K562 (cell line): ENCODE data around the gene CACNA1I. TPM values are rescaled to one million over a fixed set of nuclear protein-coding genes. Genes with fewer than 3 reads are reported as not detected.

Source experiments
- ATAC-seq: fragments of 200-7000 bp; cut with Tn5 transposase; 3 replicates; pipeline ENCODE4 v1.9.1; 2020; ENCODE audit warnings: moderate library complexity
- BruUV-seq: library from RNA; stranded (reverse); fragments of 400-500 nt; replicated peaks from 2 replicates; lab custom pipeline; 2021; lab: Mats Ljungman, UMichigan
- CTCF ChIA-PET: fragments of 300-600 bp; formaldehyde crosslinking; extraction: SDS; loops from one replicate; lab custom pipeline; 2021; ENCODE audit warnings: low intra/inter-chr PET ratio; lab: Yijun Ruan, JAX
- POLR2A ChIA-PET: fragments of 300-600, 350-650 bp; sonication (Branson Sonifier 250); formaldehyde crosslinking; extraction: SDS; loops from one replicate; lab custom pipeline; 2021; ENCODE audit warnings: antibody characterized with exemption, inconsistent platforms; lab: Yijun Ruan, JAX
- DNase-seq, 4 experiments: peaks; one replicate each; pipeline versions ENCODE4 v3.0.0 to v3.0.0-alpha.2; 2011 to 2018; ENCODE audit warnings: low spot score in 3 of 4, mixed read lengths in 3 of 4; ENCODE audit errors: extremely low read depth in 1 of 4
- FAIRE-seq: peaks from 2 replicates; lab custom pipeline; 2011; peaks lifted over from hg19 to GRCh38; lab: Jason Lieb, UNC
- H2AFZ ChIP-seq: 2 replicates; pipeline ENCODE4 v1.6.0; 2011; ENCODE audit warnings: low read depth, low read length, control low read depth, inconsistent platforms
- H3K27ac ChIP-seq: fragments of 200-600 bp; 3 replicates; pipeline ENCODE4 v1.8.0; 2011; ENCODE audit warnings: low read depth, mild to moderate bottlenecking, control low read depth, inconsistent platforms, low read length, moderate library complexity, mixed read lengths; ENCODE audit errors: extremely low read depth
- H3K27me3 ChIP-seq, 2 experiments: fragments of 300-600 bp in 1 of 2; 2 replicates in 1 of 2; 3 replicates in 1 of 2; pipeline versions ENCODE4 v1.6.0 to v1.8.0; 2011; ENCODE audit warnings: inconsistent platforms in 2 of 2, low read length in 2 of 2, mild to moderate bottlenecking in 1 of 2, mixed read lengths in 1 of 2, moderate library complexity in 1 of 2; ENCODE audit not compliant: control insufficient read depth in 2 of 2, insufficient read depth in 2 of 2
- H3K36me3 ChIP-seq: fragments of 300-600 bp; 3 replicates; pipeline ENCODE4 v1.8.0; 2011; ENCODE audit warnings: mild to moderate bottlenecking, low read length, inconsistent platforms; ENCODE audit not compliant: control insufficient read depth, insufficient read depth
- H3K4me1 ChIP-seq, 2 experiments: fragments of 200-600 bp in 1 of 2; replicated peaks in 1 of 2; 2 replicates in 1 of 2; 3 replicates in 1 of 2; pipeline versions ENCODE4 v1.5.1 to v1.8.0; 2011; ENCODE audit warnings: inconsistent platforms in 2 of 2, low read length in 2 of 2, mild to moderate bottlenecking in 1 of 2, mixed read lengths in 1 of 2, moderate library complexity in 1 of 2; ENCODE audit not compliant: control insufficient read depth in 2 of 2, insufficient read depth in 2 of 2
- H3K4me2 ChIP-seq: 2 replicates; pipeline ENCODE4 v1.6.1; 2011; ENCODE audit warnings: low read length, control low read depth, inconsistent platforms, mixed read lengths; ENCODE audit not compliant: insufficient read depth
- H3K4me3 ChIP-seq: fragments of 200-600 bp; sonication (generic), shearing (Covaris generic); 2 replicates; pipeline ENCODE4 v1.5.1; 2016; ENCODE audit warnings: control low read depth, inconsistent platforms
- H3K79me2 ChIP-seq: fragments of 200-600 bp; 3 replicates; pipeline ENCODE4 v1.8.0; 2011; ENCODE audit warnings: low read length, inconsistent platforms; ENCODE audit not compliant: control insufficient read depth, insufficient read depth
- H3K9ac ChIP-seq, 2 experiments: 2 replicates each; pipeline versions ENCODE4 v1.6.0 to v1.6.1; 2011; ENCODE audit warnings: low read depth in 2 of 2, low read length in 2 of 2, control low read depth in 1 of 2, inconsistent platforms in 1 of 2, mild to moderate bottlenecking in 1 of 2, mixed read lengths in 1 of 2; ENCODE audit not compliant: insufficient read depth in 1 of 2
- H3K9me1 ChIP-seq: one replicate; pipeline ENCODE4 v1.6.0; 2011; ENCODE audit warnings: inconsistent platforms, mild to moderate bottlenecking, low read length, moderate library complexity; ENCODE audit not compliant: control insufficient read depth, insufficient read depth
- H3K9me3 ChIP-seq: replicated peaks from 2 replicates; pipeline ENCODE4 v1.5.1; 2011; ENCODE audit warnings: low read depth, low read length, inconsistent platforms; ENCODE audit not compliant: control insufficient read depth, insufficient read depth
- H4K20me1 ChIP-seq: replicated peaks from 2 replicates; pipeline ENCODE4 v1.6.1; 2011; ENCODE audit warnings: low read length, inconsistent platforms, mixed read lengths; ENCODE audit not compliant: control insufficient read depth, insufficient read depth
- HMG20A ChIP-seq: fragments of 450-650 bp; formaldehyde crosslinking; conservative IDR thresholded peaks from 2 replicates; pipeline ENCODE4 v1.4.0; 2020; ENCODE audit warnings: mild to moderate bottlenecking, mixed read lengths
- RFX1 ChIP-seq: fragments of 450-650 bp; IDR thresholded peaks from 2 replicates; pipeline ENCODE4 v1.6.1; 2016; ENCODE audit warnings: mild to moderate bottlenecking, moderate library complexity
- ZEB2 ChIP-seq: fragments of 450-650 bp; IDR thresholded peaks from 2 replicates; pipeline ENCODE4 v1.6.1; 2016
- ZNF512 ChIP-seq: IDR thresholded peaks from 2 replicates; pipeline ENCODE4 v1.6.1; 2016; ENCODE audit warnings: missing genetic modification characterization, missing compliant biosample characterization
- WGBS: fragments of 100-300 bp; shearing (Covaris generic); methylation state at CpG from one replicate; pipeline ENCODE4 v1.1.6; 2016; ENCODE audit warnings: low coverage, mixed read lengths; ENCODE audit not compliant: insufficient coverage; ENCODE audit errors: missing lambda C conversion rate; 5-methylcytosine and 5-hydroxymethylcytosine counted together
- in situ Hi-C: fragments of 300-500 bp; cut with MboI; formaldehyde crosslinking; loops from 4 replicates; pipeline ENCODE4 v1.15.0; 2018; ENCODE audit warnings: inconsistent platforms, mixed read lengths
- intact Hi-C: fragments of 100-400 bp; cut with micrococcal nuclease; formaldehyde crosslinking; loops from 2 replicates; pipeline ENCODE4 v1.14.2; 2022
- polyA plus RNA-seq, 8 experiments: library from polyadenylated mRNA; depleted of rRNA in 4 of 8; stranded (reverse) in 5 of 8; unstranded in 3 of 8; fragments of >200 nt; fragmentation: Nextera tagmentation in 2 of 8; fragmentation: Illumina TruSeq in 1 of 8; extraction: Ambion mirVana in 2 of 8; extraction: Trizol in 1 of 8; gene quantifications; 2 replicates each; pipeline versions ENCODE4 v1.2.1 to v1.2.3, GENCODE V29; 2011 to 2014; ENCODE audit warnings: inconsistent platforms in 1 of 8, missing spikeins in 1 of 8
- total RNA-seq, 7 experiments: library from RNA; depleted of rRNA in 6 of 7; stranded (reverse); fragments of >200 nt in 6 of 7; fragmentation: Illumina TruSeq in 2 of 7; extraction: Trizol in 2 of 7; gene quantifications; 2 replicates each; pipeline versions ENCODE4 v1.2.1 to v1.2.3, GENCODE V29; 2011 to 2021; ENCODE audit warnings: low replicate concordance in 1 of 7
- TF ChIP-seq, protein P1 (sequence below): fragments of 250-450 bp; sonication (Bioruptor Pico); IDR thresholded peaks from 2 replicates; pipeline ENCODE4 v1.5.0; 2021; ENCODE audit warnings: mild to moderate bottlenecking, moderate library complexity
- TF ChIP-seq, protein P2 (sequence below): fragments of 450-650 bp; IDR thresholded peaks from 2 replicates; pipeline ENCODE4 v1.6.1; 2016; ENCODE audit warnings: missing biosample characterization, missing genetic modification characterization

Gene CACNA1I
- total and polyA plus RNA-seq, 9 of the 15 experiments (the other 6 are each of a cell fraction or from before 2014, with no cell fraction given): 0.01 to 0.79 (median 0.32) TPM; not detected in 1

DNA sequence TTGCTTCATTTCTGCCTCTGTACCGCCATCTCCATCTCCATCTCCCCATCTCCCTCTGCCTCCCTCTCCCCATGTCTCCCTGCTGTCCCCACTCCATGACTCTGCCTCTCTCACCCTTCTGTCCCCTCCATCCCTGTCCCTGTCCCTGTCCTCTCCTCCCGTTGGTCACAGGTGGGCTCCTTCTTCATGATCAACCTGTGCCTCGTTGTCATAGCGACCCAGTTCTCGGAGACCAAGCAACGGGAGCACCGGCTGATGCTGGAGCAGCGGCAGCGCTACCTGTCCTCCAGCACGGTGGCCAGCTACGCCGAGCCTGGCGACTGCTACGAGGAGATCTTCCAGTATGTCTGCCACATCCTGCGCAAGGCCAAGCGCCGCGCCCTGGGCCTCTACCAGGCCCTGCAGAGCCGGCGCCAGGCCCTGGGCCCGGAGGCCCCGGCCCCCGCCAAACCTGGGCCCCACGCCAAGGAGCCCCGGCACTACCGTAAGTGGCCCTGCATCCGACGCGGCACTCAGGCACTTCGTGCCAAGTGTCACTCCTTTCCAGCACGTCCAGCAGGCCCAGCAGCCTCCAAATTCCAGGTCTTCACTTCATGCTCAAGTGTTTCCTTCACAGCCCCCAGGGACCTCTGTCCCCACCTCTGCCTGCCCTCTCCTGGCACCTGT is 76.0 kb downstream of the CACNA1I start:
- H3K4me3 ChIP-seq: no peak overlapping the region
- no peak for FAIRE-seq
- TF ChIP-seq RFX1 (peak; percentile 63), HMG20A (CRISPR knock-in tag) (no peak), ZNF512 (no peak), ZEB2 (no peak)
- TF ChIP-seq, protein P1, sequence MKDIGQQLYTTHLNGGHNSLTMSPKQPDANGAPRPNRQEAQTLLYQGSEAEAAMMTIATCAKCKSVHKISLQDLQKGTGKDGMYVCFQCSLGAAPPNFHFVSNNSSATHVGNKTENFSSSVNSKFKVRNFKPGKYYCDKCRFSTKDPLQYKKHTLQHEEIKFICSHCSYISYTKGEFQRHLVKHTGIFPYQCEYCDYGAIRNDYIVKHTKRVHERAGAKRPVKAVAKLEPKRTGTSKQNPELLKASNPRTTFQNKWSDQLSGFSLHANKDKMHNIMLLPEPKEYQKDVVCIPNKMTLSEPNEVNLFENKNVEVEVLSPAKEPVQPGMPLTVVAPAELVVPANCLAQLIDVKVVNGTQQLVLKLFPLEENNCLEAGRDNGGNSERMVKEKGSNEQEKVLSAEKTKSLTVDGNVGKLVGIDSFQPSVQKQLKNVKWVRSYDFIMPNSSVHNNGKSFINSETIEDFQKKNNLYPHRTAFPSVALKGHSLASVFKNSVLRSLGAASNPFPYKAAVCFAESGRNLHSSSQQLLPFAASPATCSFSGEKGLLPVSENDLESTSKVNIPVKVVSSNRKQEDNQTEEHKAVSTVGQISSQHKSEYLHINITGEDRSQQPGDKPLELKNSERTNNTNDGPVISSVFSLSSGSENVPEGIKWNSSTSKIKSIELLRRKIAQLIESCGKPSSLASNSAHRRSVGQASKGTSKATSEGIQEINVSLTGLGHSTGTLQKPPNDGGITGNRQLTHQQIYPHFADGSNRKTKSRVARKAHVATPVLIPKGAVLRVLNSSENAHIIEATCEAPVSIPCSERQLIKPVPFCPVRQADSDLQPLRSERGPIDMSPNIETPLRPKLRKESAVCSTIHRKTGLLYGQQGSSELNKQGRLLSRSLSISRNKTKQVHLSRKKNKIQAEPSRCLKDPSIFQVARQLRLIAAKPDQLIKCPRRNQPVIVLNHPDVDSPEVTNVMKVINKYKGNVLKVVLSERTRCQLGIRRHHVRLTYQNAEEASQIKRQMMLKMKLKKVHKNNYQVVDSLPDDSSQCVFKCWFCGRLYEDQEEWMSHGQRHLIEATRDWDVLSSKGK (CRISPR knock-in tag): no peak
- TF ChIP-seq, protein P2, sequence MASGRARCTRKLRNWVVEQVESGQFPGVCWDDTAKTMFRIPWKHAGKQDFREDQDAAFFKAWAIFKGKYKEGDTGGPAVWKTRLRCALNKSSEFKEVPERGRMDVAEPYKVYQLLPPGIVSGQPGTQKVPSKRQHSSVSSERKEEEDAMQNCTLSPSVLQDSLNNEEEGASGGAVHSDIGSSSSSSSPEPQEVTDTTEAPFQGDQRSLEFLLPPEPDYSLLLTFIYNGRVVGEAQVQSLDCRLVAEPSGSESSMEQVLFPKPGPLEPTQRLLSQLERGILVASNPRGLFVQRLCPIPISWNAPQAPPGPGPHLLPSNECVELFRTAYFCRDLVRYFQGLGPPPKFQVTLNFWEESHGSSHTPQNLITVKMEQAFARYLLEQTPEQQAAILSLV (tag): no peak
- no peak for ATAC-seq
- 65% methylated on average over 12 of the region's 31 CpGs for WGBS
- H3K36me3 ChIP-seq: no peaks in the 10 kb centered on the region
- ChIA-PET CTCF (no interaction called here), POLR2A (interaction anchor here (1.0 kb wide), 1 partner anchor 8 kb away, joined by 5 read pairs; no protein-coding TSS in a partner anchor)
- no peaks in the 10 kb centered on the region for H3K27me3 ChIP-seq
- H3K4me1 ChIP-seq: peaks cover 0 to 22% of the 10 kb centered on the region in 2 experiments; a peak in 2 of 5 replicates
- in situ Hi-C loops (no loop called here), intact Hi-C loops (no loop called here)
- H4K20me1 ChIP-seq: no peaks in the 10 kb centered on the region
- H3K79me2 ChIP-seq: no peaks in the 10 kb centered on the region
- no peak for DNase-seq
- H3K27ac ChIP-seq: no peak overlapping the region
- H2AFZ ChIP-seq: no peak overlapping the region
- no peak overlapping the region for H3K4me2 ChIP-seq
- H3K9ac ChIP-seq: no peak overlapping the region
- no TSS peak for BruUV-seq
- H3K9me3 ChIP-seq: no peaks in the 10 kb centered on the region
- no peaks in the 10 kb centered on the region for H3K9me1 ChIP-seq
